H1 (cell line): Measurements from ENCODE around the gene VSX2. TPM values are rescaled to one million over a fixed set of nuclear protein-coding genes. Genes with fewer than 3 reads are reported as not detected.

Experiments
- RXRA ChIP-seq: IDR thresholded peaks from 2 replicates; pipeline ENCODE4 v1.6.1; 2011; ENCODE audit warnings: low read depth, mild to moderate bottlenecking, low read length, moderate library complexity; ENCODE audit not compliant: insufficient read depth
- polyA plus RNA-seq, 7 experiments: library from polyadenylated mRNA; depleted of rRNA in 3 of 7; stranded (reverse) in 5 of 7; unstranded in 2 of 7; fragments of >200 nt in 5 of 7; fragments of 200-250 nt in 2 of 7; gene quantifications; 1 replicate in 5 of 7; 2 replicates in 1 of 7; 4 replicates in 1 of 7; pipeline versions ENCODE4 v1.2.1 to v1.2.3, GENCODE V29; 2011 to 2013; ENCODE audit warnings: missing spikeins in 2 of 7, mixed read lengths in 2 of 7
- total RNA-seq: library from RNA; stranded (reverse); fragmentation: NEBNext Ultra II Directional; extraction: Animal tissue kit (Norgen Biotek cat#: 25700); gene quantifications from 2 replicates; pipeline ENCODE4 v1.2.1, GENCODE V29; 2021

VSX2 gene
- total and polyA plus RNA-seq, 2 of the 8 experiments (the other 6 are each of a cell fraction or from before 2014, with no cell fraction given) = 0.08 to 0.22 TPM

- no peak for TF ChIP-seq RXRA
These were observed 32.1 kb downstream of the VSX2 start (continued) for GRCh38 chr14:74271365-74271764.
